SK-N-SH (cell line): ENCODE results near the gene LRRC73. TPM values are rescaled to one million over a fixed set of nuclear protein-coding genes. Genes with fewer than 3 reads are reported as not detected.

Experiments
- CTCF ChIA-PET: fragments of 300-600, 350-600 bp; formaldehyde crosslinking; extraction: SDS; loops from one replicate; lab custom pipeline; 2021; lab: Yijun Ruan, JAX
- POLR2A ChIA-PET: fragments of 350-600 bp; sonication (Branson Sonifier 250); formaldehyde crosslinking; extraction: SDS; loops from one replicate; lab custom pipeline; 2020; ENCODE audit warnings: antibody characterized with exemption, inconsistent platforms; lab: Yijun Ruan, JAX
- DNase-seq: peaks from one replicate; pipeline ENCODE4 v3.0.0; 2012
- H2AFZ ChIP-seq: fragments of 200-600 bp; sonication (generic); 2 replicates; pipeline ENCODE4 v1.8.1; 2016; ENCODE audit warnings: antibody characterized with exemption, mild to moderate bottlenecking, low read depth
- H3F3A ChIP-seq: fragments of 200-600 bp; sonication (generic); replicated peaks from 2 replicates; pipeline ENCODE3; 2016; ENCODE audit warnings: antibody characterized with exemption, mild to moderate bottlenecking; ENCODE audit not compliant: insufficient read depth
- H3K27ac ChIP-seq, 2 experiments: fragments of 200-500 bp in 1 of 2; fragments of 200-600 bp in 1 of 2; sonication (Bioruptor generic) in 1 of 2; sonication (generic), shearing (Covaris generic) in 1 of 2; 2 replicates each; pipeline versions ENCODE4 v1.5.1 to v1.6.1; 2014 to 2016; ENCODE audit warnings: low read depth in 2 of 2, inconsistent platforms in 1 of 2, low read length in 1 of 2, mild to moderate bottlenecking in 1 of 2, mixed read lengths in 1 of 2
- H3K27me3 ChIP-seq: fragments of 200-600 bp; sonication (generic), shearing (Covaris generic); 2 replicates; pipeline ENCODE4 v1.6.1; 2016; ENCODE audit warnings: mixed run types; ENCODE audit not compliant: insufficient read depth
- H3K36me3 ChIP-seq, 2 experiments: fragments of 200-500 bp in 1 of 2; fragments of 200-600 bp in 1 of 2; sonication (Bioruptor generic) in 1 of 2; sonication (generic) in 1 of 2; replicated peaks in 1 of 2; 2 replicates each; pipeline versions ENCODE3 to v1.5.1; 2014 to 2016; ENCODE audit warnings: low read length in 1 of 2, mild to moderate bottlenecking in 1 of 2; ENCODE audit not compliant: insufficient read depth in 2 of 2, control insufficient read depth in 1 of 2
- H3K4me1 ChIP-seq, 2 experiments: fragments of 200-500 bp in 1 of 2; fragments of 200-600 bp in 1 of 2; sonication (Bioruptor generic) in 1 of 2; sonication (generic), shearing (Covaris generic) in 1 of 2; 2 replicates each; pipeline versions ENCODE4 v1.5.1 to v1.6.1; 2014 to 2016; ENCODE audit warnings: low read depth in 1 of 2, low read length in 1 of 2, mixed run types in 1 of 2; ENCODE audit not compliant: insufficient read depth in 2 of 2, control insufficient read depth in 1 of 2
- H3K4me2 ChIP-seq: fragments of 200-600 bp; sonication (generic), shearing (Covaris generic); 2 replicates; pipeline ENCODE4 v1.6.1; 2017; ENCODE audit warnings: mixed run types
- H3K4me3 ChIP-seq, 2 experiments: fragments of 200-500 bp in 1 of 2; fragments of 200-600 bp in 1 of 2; sonication (Bioruptor generic) in 1 of 2; sonication (generic), shearing (Covaris generic) in 1 of 2; 2 replicates each; pipeline versions ENCODE4 v1.5.1 to v1.8.1; 2014 to 2016; ENCODE audit warnings: low read depth in 2 of 2, inconsistent platforms in 1 of 2, low read length in 1 of 2, mild to moderate bottlenecking in 1 of 2, mixed read lengths in 1 of 2, moderate library complexity in 1 of 2
- H3K79me2 ChIP-seq: fragments of 200-600 bp; sonication (generic); 2 replicates; pipeline ENCODE4 v1.8.1; 2017; ENCODE audit warnings: mild to moderate bottlenecking; ENCODE audit not compliant: insufficient read depth
- H3K9ac ChIP-seq: fragments of 200-600 bp; sonication (generic); 2 replicates; pipeline ENCODE4 v1.6.1; 2017; ENCODE audit warnings: mixed run types
- H3K9me2 ChIP-seq: fragments of 200-600 bp; sonication (generic); 2 replicates; pipeline ENCODE4 v1.6.1; 2017; ENCODE audit warnings: mixed run types
- H3K9me3 ChIP-seq: fragments of 200-600 bp; sonication (generic); 2 replicates; pipeline ENCODE4 v1.6.1; 2017; ENCODE audit warnings: mixed run types, mild to moderate bottlenecking, moderate library complexity
- H4K20me1 ChIP-seq: fragments of 200-600 bp; sonication (generic); 2 replicates; pipeline ENCODE4 v1.6.1; 2017; ENCODE audit warnings: mild to moderate bottlenecking, mixed run types; ENCODE audit not compliant: insufficient read depth
- CHD2 ChIP-seq: fragments of 150-350 bp; IDR thresholded peaks from 2 replicates; pipeline ENCODE4 v1.6.1; 2018; ENCODE audit warnings: low read length; ENCODE audit not compliant: partially characterized antibody
- ELF1 ChIP-seq: IDR thresholded peaks from 2 replicates; pipeline ENCODE4 v1.4.0; 2012
- EP300 ChIP-seq, 2 experiments: IDR thresholded peaks; 2 replicates each; pipeline versions ENCODE4 v1.4.0 to v1.6.1; 2012; ENCODE audit warnings: borderline replicate concordance in 1 of 2, low read depth in 1 of 2, low read length in 1 of 2
- EZH2phosphoT487 ChIP-seq: fragments of 200-600 bp; sonication (generic); IDR thresholded peaks from 2 replicates; pipeline ENCODE4 v1.6.1; 2017; ENCODE audit warnings: low read depth, mixed run types, mild to moderate bottlenecking, antibody characterized with exemption, moderate library complexity, borderline replicate concordance
- FOSL2 ChIP-seq: IDR thresholded peaks from 2 replicates; pipeline ENCODE4 v1.4.0; 2012; ENCODE audit warnings: low read depth, mild to moderate bottlenecking, moderate library complexity, borderline replicate concordance
- FOXJ3 ChIP-seq: sonication (generic); formaldehyde crosslinking; IDR thresholded peaks from 2 replicates; pipeline ENCODE4 v1.5.1; 2020; ENCODE audit warnings: mild to moderate bottlenecking, missing genetic modification reagents
- FOXM1 ChIP-seq: IDR thresholded peaks from 2 replicates; pipeline ENCODE4 v1.4.0; 2012; ENCODE audit warnings: low read depth, mild to moderate bottlenecking
- IRF3 ChIP-seq: fragments of 150-350 bp; IDR thresholded peaks from 2 replicates; pipeline ENCODE4 v1.6.1; 2016; ENCODE audit warnings: mild to moderate bottlenecking, low read depth, low read length
- JUND ChIP-seq: IDR thresholded peaks from 2 replicates; pipeline ENCODE4 v1.4.0; 2012
- MEF2A ChIP-seq: IDR thresholded peaks from 2 replicates; pipeline ENCODE4 v1.4.0; 2012; ENCODE audit warnings: low read depth, borderline replicate concordance
- MXI1 ChIP-seq: IDR thresholded peaks from 2 replicates; pipeline ENCODE4 v1.6.1; 2012; ENCODE audit warnings: mild to moderate bottlenecking, low read depth, low read length, improper control_type of control experiment
- NFIC ChIP-seq: IDR thresholded peaks from 2 replicates; pipeline ENCODE4 v1.4.0; 2012; ENCODE audit warnings: borderline replicate concordance
- NRF1 ChIP-seq: IDR thresholded peaks from 2 replicates; pipeline ENCODE4 v1.6.1; 2012; ENCODE audit warnings: low read depth, mild to moderate bottlenecking, low read length
- POLR2AphosphoS5 ChIP-seq: IDR thresholded peaks from 2 replicates; pipeline ENCODE4 v1.6.1; 2012; ENCODE audit warnings: low read depth, low read length
- RAD21 ChIP-seq: IDR thresholded peaks from 2 replicates; pipeline ENCODE4 v1.6.1; 2012; ENCODE audit warnings: mild to moderate bottlenecking, low read length
- REST ChIP-seq: IDR thresholded peaks from 2 replicates; pipeline ENCODE4 v1.6.1; 2012; ENCODE audit warnings: mild to moderate bottlenecking, low read depth, low read length, moderate library complexity
- SIN3A ChIP-seq: IDR thresholded peaks from 2 replicates; pipeline ENCODE4 v1.6.1; 2012; ENCODE audit warnings: low read depth, mild to moderate bottlenecking, low read length, moderate library complexity, borderline replicate concordance
- TEAD4 ChIP-seq: IDR thresholded peaks from 2 replicates; pipeline ENCODE4 v1.4.0; 2012; ENCODE audit warnings: mild to moderate bottlenecking, borderline replicate concordance; ENCODE audit not compliant: insufficient read depth
- ZBTB33 ChIP-seq: IDR thresholded peaks from 2 replicates; pipeline ENCODE4 v1.4.0; 2012; ENCODE audit warnings: low read depth, borderline replicate concordance
- WGBS: methylation state at CpG from one replicate; pipeline ENCODE4 v1.1.6; 2017; ENCODE audit warnings: low lambda C conversion rate; 5-methylcytosine and 5-hydroxymethylcytosine counted together
- polyA plus RNA-seq, 3 experiments: library from polyadenylated mRNA; depleted of rRNA; stranded (reverse); fragments of >200 nt; gene quantifications; 2 replicates each; pipeline ENCODE4 v1.2.3, GENCODE V29; 2012
- TF ChIP-seq, protein P1 (sequence below): IDR thresholded peaks from 2 replicates; pipeline ENCODE4 v1.4.0; 2012; ENCODE audit warnings: low read depth, borderline replicate concordance

LRRC73 gene
- polyA plus RNA-seq, 1 of the 3 experiments (the other 2 are of a cell fraction) = 0.89 TPM

DNA sequence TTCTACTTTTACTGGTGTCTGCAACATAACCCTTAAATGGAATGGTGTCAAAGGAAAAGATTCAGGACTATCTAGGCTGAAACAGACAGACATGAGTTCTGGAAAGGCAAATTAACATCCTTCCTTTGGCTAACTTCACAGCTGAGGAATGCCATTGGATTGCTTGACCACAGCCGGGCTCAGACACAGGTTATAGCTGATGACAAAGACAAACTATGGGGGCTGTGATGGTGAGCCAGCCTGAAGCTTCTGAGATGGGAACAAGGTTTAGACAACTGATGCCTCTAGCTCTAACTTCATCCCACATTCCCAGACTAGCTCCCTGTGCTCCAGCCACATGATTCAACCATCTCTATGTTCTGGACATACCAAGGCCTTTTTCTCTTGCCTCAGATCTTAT is 22.1 kb upstream of the LRRC73 start:
- POLR2A ChIA-PET = interaction anchor here (0.9 kb wide), 1 partner anchor 43 kb away, joined by 4 read pairs; no protein-coding TSS in a partner anchor
- no peak overlapping the region for H3K27ac ChIP-seq
- peaks cover 47 to 54% of the 10 kb centered on the region in 2 experiments for H3K36me3 ChIP-seq
- H3K27me3 ChIP-seq = no peaks in the 10 kb centered on the region
- H3K4me1 ChIP-seq = peaks cover 0 to 3% of the 10 kb centered on the region in 2 experiments; a peak in 1 of 4 replicates
- H3K9me2 ChIP-seq = no peaks in the 10 kb centered on the region
- no peak overlapping the region for H2AFZ ChIP-seq
- TF ChIP-seq EP300 (IDR thresholded peaks at IDR 0.05; ENCODE audit: borderline replicate concordance in 1 of 2, low read depth in 1 of 2, low read length in 1 of 2) (no peak), ZBTB33 (no peak), FOXM1 (no peak), IRF3 (no peak), EZH2phosphoT487 (no peak), ELF1 (no peak), NFIC (no peak), MXI1 (no peak), SIN3A (no peak), NRF1 (no peak), POLR2AphosphoS5 (no peak), JUND (no peak), RAD21 (no peak), REST (no peak), FOXJ3 (no peak), FOSL2 (no peak), CHD2 (no peak), MEF2A (no peak), TEAD4 (no peak)
- TF ChIP-seq, protein P1, sequence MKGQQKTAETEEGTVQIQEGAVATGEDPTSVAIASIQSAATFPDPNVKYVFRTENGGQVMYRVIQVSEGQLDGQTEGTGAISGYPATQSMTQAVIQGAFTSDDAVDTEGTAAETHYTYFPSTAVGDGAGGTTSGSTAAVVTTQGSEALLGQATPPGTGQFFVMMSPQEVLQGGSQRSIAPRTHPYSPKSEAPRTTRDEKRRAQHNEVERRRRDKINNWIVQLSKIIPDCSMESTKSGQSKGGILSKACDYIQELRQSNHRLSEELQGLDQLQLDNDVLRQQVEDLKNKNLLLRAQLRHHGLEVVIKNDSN = no peak
- no peaks in the 10 kb centered on the region for H3K79me2 ChIP-seq
- H3K4me2 ChIP-seq = no peak overlapping the region
- H3K9ac ChIP-seq = no peak overlapping the region
- no peaks in the 10 kb centered on the region for H3K9me3 ChIP-seq
- CTCF ChIA-PET = no interaction called here
- peaks cover 4% of the 10 kb centered on the region for H3F3A ChIP-seq
- 100% methylated on average over 1 of the region's 1 CpG for WGBS
- no peak overlapping the region for H3K4me3 ChIP-seq
- no peaks in the 10 kb centered on the region for H4K20me1 ChIP-seq
- DNase-seq = no peak
